Endothelial cell of umbilical vein (primary cell): ENCODE measurements around the gene NKX6-2. TPM values are rescaled to one million over a fixed set of nuclear protein-coding genes. Genes with fewer than 3 reads are reported as not detected.

Experiments used
- BruUV-seq: library from RNA; stranded (reverse); fragments of 400-500 nt; replicated peaks from 2 replicates; lab custom pipeline; 2021; lab: Mats Ljungman, UMichigan
- CTCF ChIA-PET: fragments of 300-600, 350-600 bp; sonication (Branson Sonifier 250); formaldehyde crosslinking; loops from one replicate; lab custom pipeline; 2021; ENCODE audit warnings: antibody characterized with exemption, inconsistent platforms; lab: Charles Lee
- POLR2A ChIA-PET: fragments of 300-600, 350-600 bp; sonication (Branson Sonifier 250); formaldehyde crosslinking; loops from one replicate; lab custom pipeline; 2021; ENCODE audit warnings: antibody characterized with exemption, inconsistent platforms; lab: Charles Lee
- DNase-seq: peaks from one replicate; pipeline ENCODE4 v3.0.0-alpha.2; 2011; ENCODE audit warnings: low read depth, low spot score
- FAIRE-seq: peaks from 2 replicates; lab custom pipeline; 2011; peaks lifted over from hg19 to GRCh38; lab: Jason Lieb, UNC
- H2AFZ ChIP-seq: 2 replicates; pipeline ENCODE4 v1.6.0; 2012; ENCODE audit warnings: low read depth, low read length, control low read depth, inconsistent platforms
- H3K27ac ChIP-seq: 2 replicates; pipeline ENCODE4 v1.5.1; 2011; ENCODE audit warnings: low read depth, mild to moderate bottlenecking, control low read depth, low read length, moderate library complexity; ENCODE audit not compliant: insufficient read depth
- H3K27me3 ChIP-seq, 2 experiments: 2 replicates each; pipeline versions ENCODE4 v1.6.0 to v1.6.1; 2011; ENCODE audit warnings: low read length in 2 of 2, mixed read lengths in 1 of 2; ENCODE audit not compliant: control insufficient read depth in 2 of 2, insufficient read depth in 2 of 2
- H3K36me3 ChIP-seq, 2 experiments: 2 replicates in 1 of 2; 3 replicates in 1 of 2; pipeline ENCODE4 v1.5.1; 2011; ENCODE audit warnings: low read length in 2 of 2, mild to moderate bottlenecking in 1 of 2, moderate library complexity in 1 of 2; ENCODE audit not compliant: control insufficient read depth in 2 of 2, insufficient read depth in 2 of 2; ENCODE audit errors: extremely low read depth in 1 of 2
- H3K4me1 ChIP-seq: 3 replicates; pipeline ENCODE4 v1.5.1; 2011; ENCODE audit warnings: mild to moderate bottlenecking, low read length; ENCODE audit not compliant: control insufficient read depth, insufficient read depth; ENCODE audit errors: extremely low read depth
- H3K4me2 ChIP-seq: 2 replicates; pipeline ENCODE4 v1.6.1; 2011; ENCODE audit warnings: low read length, control low read depth, mixed read lengths; ENCODE audit not compliant: insufficient read depth
- H3K4me3 ChIP-seq, 3 experiments: fragments of 200-600 bp in 1 of 3; sonication (generic), shearing (Covaris generic) in 1 of 3; replicated peaks in 1 of 3; 2 replicates each; pipeline ENCODE4 v1.5.1; 2011 to 2016; ENCODE audit warnings: control low read depth in 3 of 3, low read length in 3 of 3, mild to moderate bottlenecking in 2 of 3, inconsistent platforms in 1 of 3, low read depth in 1 of 3, moderate library complexity in 1 of 3; ENCODE audit not compliant: insufficient read depth in 1 of 3
- H3K79me2 ChIP-seq: 2 replicates; pipeline ENCODE4 v1.6.0; 2012; ENCODE audit warnings: low read length, inconsistent platforms; ENCODE audit not compliant: control insufficient read depth, insufficient read depth
- H3K9ac ChIP-seq: replicated peaks from 2 replicates; pipeline ENCODE3; 2011; ENCODE audit warnings: low read length, control low read depth; ENCODE audit not compliant: insufficient read depth; ENCODE audit errors: extremely low read depth
- H3K9me1 ChIP-seq: replicated peaks from 3 replicates; pipeline ENCODE4 v1.6.0; 2011; ENCODE audit warnings: mild to moderate bottlenecking, low read length; ENCODE audit not compliant: control insufficient read depth, insufficient read depth; ENCODE audit errors: extremely low read depth
- H3K9me3 ChIP-seq: replicated peaks from 2 replicates; pipeline ENCODE4 v1.5.1; 2012; ENCODE audit warnings: low read length, inconsistent platforms; ENCODE audit not compliant: control insufficient read depth, insufficient read depth
- H4K20me1 ChIP-seq: replicated peaks from 2 replicates; pipeline ENCODE3; 2011; ENCODE audit warnings: mild to moderate bottlenecking, low read length; ENCODE audit not compliant: control insufficient read depth, insufficient read depth; ENCODE audit errors: extremely low read depth
- EZH2 ChIP-seq: IDR thresholded peaks from 2 replicates; pipeline ENCODE4 v1.6.1; 2012; ENCODE audit warnings: borderline replicate concordance, low read depth, mild to moderate bottlenecking, moderate library complexity, low read length, inconsistent platforms; ENCODE audit not compliant: severe bottlenecking
- FOS ChIP-seq: IDR thresholded peaks from 2 replicates; pipeline ENCODE4 v1.6.1; 2011; ENCODE audit warnings: mild to moderate bottlenecking, low read length, moderate library complexity, borderline replicate concordance; ENCODE audit not compliant: insufficient read depth
- GATA2 ChIP-seq: IDR thresholded peaks from 2 replicates; pipeline ENCODE4 v1.7.0; 2011; ENCODE audit warnings: low read depth, mild to moderate bottlenecking, moderate library complexity, mixed read lengths, low read length; ENCODE audit not compliant: insufficient read length, insufficient read depth
- JUN ChIP-seq: IDR thresholded peaks from 2 replicates; pipeline ENCODE4 v1.6.1; 2011; ENCODE audit warnings: borderline replicate concordance, low read depth; ENCODE audit not compliant: insufficient read length, insufficient read depth
- POLR2A ChIP-seq: IDR thresholded peaks from 2 replicates; pipeline ENCODE4 v1.6.1; 2012; ENCODE audit warnings: low read depth, mild to moderate bottlenecking, control low read depth, low read length
- POLR2AphosphoS5 ChIP-seq: IDR thresholded peaks from 2 replicates; pipeline ENCODE4 v1.6.1; 2012; ENCODE audit warnings: low read depth, mild to moderate bottlenecking, control low read depth, low read length, moderate library complexity; ENCODE audit not compliant: insufficient read depth
- dilution Hi-C: fragments of 300-500 bp; cut with MboI; formaldehyde crosslinking; loops from one replicate; pipeline ENCODE4 v1.15.0; 2019; ENCODE audit warnings: low sequenced_read_pairs; ENCODE audit not compliant: extremely low pct_ligation_motif_present
- intact Hi-C: fragments of 100-400 bp; cut with micrococcal nuclease; formaldehyde crosslinking; loops from one replicate; pipeline ENCODE4 v1.10.0; 2022
- polyA plus RNA-seq, 4 experiments: library from polyadenylated mRNA; depleted of rRNA in 3 of 4; stranded (reverse) in 3 of 4; unstranded in 1 of 4; fragments of >200 nt; gene quantifications; 2 replicates each; pipeline versions ENCODE4 v1.2.1 to v1.2.3, GENCODE V29; 2011 to 2012; ENCODE audit warnings: missing spikeins in 1 of 4
- total RNA-seq: library from RNA; stranded (reverse); gene quantifications from 2 replicates; pipeline ENCODE4 v1.2.3, GENCODE V29; 2021
- TF ChIP-seq, protein P1 (sequence below), 2 donors: IDR thresholded peaks; 1 replicate in 1 of 2; 2 replicates in 1 of 2; pipeline ENCODE4 v1.5.1; 2011; ENCODE audit warnings: low read length in 2 of 2, mild to moderate bottlenecking in 2 of 2, moderate library complexity in 2 of 2, control low read depth in 1 of 2, inconsistent platforms in 1 of 2, low read depth in 1 of 2; ENCODE audit not compliant: insufficient read depth in 1 of 2; ENCODE audit errors: extremely low read depth in 1 of 2

Gene NKX6-2
- total and polyA plus RNA-seq, 2 donors (not counting 3 experiments of a cell fraction or from before 2014, with no cell fraction given): not detected

- POLR2A ChIA-PET: no interaction called here
These were observed 46.7 kb downstream of the NKX6-2 start for GRCh38 chr10:132739225-132739613.

More at GRCh38 chr10:132739225-132739613, 46.7 kb downstream of the NKX6-2 start:
- FAIRE-seq: no peak
- BruUV-seq: no TSS peak
- Histone ChIP-seq H3K9me1 (no peaks in the 10 kb centered on the region), H3K27me3 (no peaks in the 10 kb centered on the region), H3K9ac (no peak overlapping the region), H4K20me1 (no peaks in the 10 kb centered on the region), H3K27ac (no peak overlapping the region), H3K79me2 (no peaks in the 10 kb centered on the region), H2AFZ (no peak overlapping the region), H3K4me2 (no peak overlapping the region), H3K36me3 (no peaks in the 10 kb centered on the region), H3K4me3 (no peak overlapping the region), H3K4me1 (no peaks in the 10 kb centered on the region), H3K9me3 (no peaks in the 10 kb centered on the region)
- dilution Hi-C loops (no loop called here), intact Hi-C loops (no loop called here)
- TF ChIP-seq JUN: no peak
- no peak for TF ChIP-seq FOS
- TF ChIP-seq GATA2: no peak
- no peak for TF ChIP-seq EZH2
- TF ChIP-seq POLR2AphosphoS5: no peak
- TF ChIP-seq POLR2A: no peak
- TF ChIP-seq, protein P1, sequence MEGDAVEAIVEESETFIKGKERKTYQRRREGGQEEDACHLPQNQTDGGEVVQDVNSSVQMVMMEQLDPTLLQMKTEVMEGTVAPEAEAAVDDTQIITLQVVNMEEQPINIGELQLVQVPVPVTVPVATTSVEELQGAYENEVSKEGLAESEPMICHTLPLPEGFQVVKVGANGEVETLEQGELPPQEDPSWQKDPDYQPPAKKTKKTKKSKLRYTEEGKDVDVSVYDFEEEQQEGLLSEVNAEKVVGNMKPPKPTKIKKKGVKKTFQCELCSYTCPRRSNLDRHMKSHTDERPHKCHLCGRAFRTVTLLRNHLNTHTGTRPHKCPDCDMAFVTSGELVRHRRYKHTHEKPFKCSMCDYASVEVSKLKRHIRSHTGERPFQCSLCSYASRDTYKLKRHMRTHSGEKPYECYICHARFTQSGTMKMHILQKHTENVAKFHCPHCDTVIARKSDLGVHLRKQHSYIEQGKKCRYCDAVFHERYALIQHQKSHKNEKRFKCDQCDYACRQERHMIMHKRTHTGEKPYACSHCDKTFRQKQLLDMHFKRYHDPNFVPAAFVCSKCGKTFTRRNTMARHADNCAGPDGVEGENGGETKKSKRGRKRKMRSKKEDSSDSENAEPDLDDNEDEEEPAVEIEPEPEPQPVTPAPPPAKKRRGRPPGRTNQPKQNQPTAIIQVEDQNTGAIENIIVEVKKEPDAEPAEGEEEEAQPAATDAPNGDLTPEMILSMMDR (IDR thresholded peaks at IDR 0.05; ENCODE audit: extremely low read depth in 1 of 2, insufficient read depth in 1 of 2, low read depth in 1 of 2, low read length in 2 of 2): no peak
- DNase-seq: no peak
- CTCF ChIA-PET: no interaction called here
